Heart right ventricle (tissue), 16 donors: ENCODE measurements around the gene OR9Q1. TPM values are rescaled to one million over a fixed set of nuclear protein-coding genes. Genes with fewer than 3 reads are reported as not detected.

Source experiments
- ATAC-seq, 8 donors: fragments of 200-7000 bp; cut with Tn5 transposase; one replicate each; pipeline ENCODE4 v1.9.1; 2020; ENCODE audit warnings: mild to moderate bottlenecking in 8 of 8, moderate library complexity in 8 of 8, moderate number of reproducible peaks in 1 of 8
- DNase-seq, 2 donors: peaks; one replicate each; pipeline ENCODE4 v3.0.0-alpha.2; 2020
- H3K27ac ChIP-seq, 10 donors: fragments of 200-600 bp; sonication (generic) in 2 of 10; one replicate each; pipeline versions ENCODE4 v1.5.0 to v1.8.0; 2020 to 2022; ENCODE audit warnings: mild to moderate bottlenecking in 3 of 10
- H3K27me3 ChIP-seq, 7 donors: fragments of 200-600 bp; one replicate each; pipeline ENCODE4 v1.8.0; 2021 to 2022; ENCODE audit warnings: mild to moderate bottlenecking in 2 of 7
- H3K36me3 ChIP-seq, 9 donors: fragments of 200-600 bp; sonication (generic) in 1 of 9; one replicate each; pipeline versions ENCODE4 v1.5.0 to v1.8.0; 2020 to 2022; ENCODE audit warnings: mild to moderate bottlenecking in 2 of 9
- H3K4me1 ChIP-seq, 9 donors: fragments of 200-600 bp; sonication (generic) in 1 of 9; one replicate each; pipeline versions ENCODE4 v1.5.0 to v1.8.0; 2020 to 2022; ENCODE audit warnings: mild to moderate bottlenecking in 4 of 9
- H3K4me3 ChIP-seq, 10 donors: fragments of 200-600 bp; sonication (generic) in 2 of 10; one replicate each; pipeline versions ENCODE4 v1.5.0 to v1.8.0; 2020 to 2022; ENCODE audit warnings: mild to moderate bottlenecking in 7 of 10, moderate library complexity in 2 of 10
- H3K9me3 ChIP-seq, 11 donors: fragments of 200-600 bp in 10 of 11; sonication (generic) in 2 of 11; one replicate each; pipeline versions ENCODE4 v1.5.0 to v1.8.0; 2013 to 2022; ENCODE audit warnings: mild to moderate bottlenecking in 2 of 11, control low read depth in 1 of 11, moderate library complexity in 1 of 11
- CTCF ChIP-seq, 9 donors: fragments of 200-600 bp; sonication (generic) in 2 of 9; IDR thresholded peaks; one replicate each; pipeline versions ENCODE4 v1.5.0 to v1.8.0; 2021 to 2022; ENCODE audit warnings: antibody characterized with exemption in 9 of 9, mild to moderate bottlenecking in 5 of 9, moderate library complexity in 1 of 9
- WGBS, 2 donors: extraction: QIAGEN DNeasy Blood & Tissue Kit; methylation state at CpG; one replicate each; pipeline ENCODE4 v1.1.7; 2013; ENCODE audit warnings: inconsistent platforms in 1 of 2; 5-methylcytosine and 5-hydroxymethylcytosine counted together
- intact Hi-C, 10 donors: fragments of 100-400 bp; cut with DNase I; formaldehyde crosslinking; loops; one replicate each; pipeline versions ENCODE4 v1.11.1 to v1.14.2; 2022
- polyA plus RNA-seq, 2 donors: library from polyadenylated mRNA; stranded (reverse); fragments of 200-250 nt; gene quantifications; one replicate each; pipeline ENCODE4 v1.2.3, GENCODE V29; 2013
- total RNA-seq, 10 donors: library from RNA; stranded (reverse); fragmentation: NEBNext Ultra II Directional in 3 of 10; extraction: Animal tissue kit (Norgen Biotek cat#: 25700) in 3 of 10; gene quantifications; one replicate each; pipeline versions ENCODE4 v1.2.1 to v1.2.4, GENCODE V29; 2021 to 2023
- donor health status: Arrhythmogenic right ventricular cardiomyopathy.
- donor health status: ischemic (EF 13 %, LVEDD 7.1; RV severe dilation, severe dysfunction).
- donor health status: healthy with polysubstance abuse.
- donor health status: DM: no; HTN: yes; CAD: no.
- donor health status: DM: no; HTN: no; CAD: no.
- donor health status: ischemic (EF 25% LVEDD 6.9; RV normal size, moderate dysfunction).
- donor health status: ischemic (EF 25% LVEDD 5.7; RV mildly dilated, moderate dysfunction).
- donor health status: healthy.
- donor health status: DM: yes; HTN: yes; CAD: no.
- donor health status: Ischemic cardiomyopathy.
- donor health status: ischemic (EF 35%, LVEDD 5.7; RV mildly dilated, moderate dysfunction).
- donor health status: nonischemic (EF 11% LVEDD 7.7; RV severe dilation, severe dysfunction).
- donor health status: DM: yes; HTN: yes; CAD: no.
- donor health status: PGD.
- donor health status: ischemic (EF 29% LVEDD 5.4; RV normal size, mild dysfunction).
- donor health status: nonischemic (EF 23%, LVEDD 6.1; RV moderate dilation, normal function).

OR9Q1 gene
- total and polyA plus RNA-seq, 12 donors = not detected

DNA sequence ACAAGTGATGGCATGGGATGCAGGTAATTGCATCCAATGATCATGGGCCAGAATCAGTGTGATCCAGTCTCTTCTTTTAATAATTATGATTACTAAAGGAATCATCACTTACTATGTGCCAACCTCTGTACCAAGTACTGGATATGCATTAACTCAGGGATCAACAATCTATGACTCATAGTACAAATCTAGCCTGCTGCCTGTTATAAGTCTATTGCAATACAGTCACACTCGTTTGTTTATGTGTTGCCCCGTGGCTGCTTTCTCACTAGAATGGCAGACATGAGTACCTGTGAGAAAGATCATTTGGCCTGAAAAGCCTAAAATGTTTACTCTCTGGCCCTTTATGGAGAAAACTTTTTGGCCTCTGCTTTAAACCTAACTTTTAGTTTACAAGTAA is 52.1 kb downstream of the OR9Q1 start:
- Histone ChIP-seq H3K27ac (no peak overlapping the region), H3K4me3 (no peak overlapping the region), H3K9me3 (peaks cover 0 to 10% (median 0%) of the 10 kb centered on the region in 11 donors), H3K36me3 (no peaks in the 10 kb centered on the region), H3K27me3 (no peaks in the 10 kb centered on the region), H3K4me1 (no peaks in the 10 kb centered on the region)
- DNase-seq (no peak), ATAC-seq (no peak)
- intact Hi-C loops = no loop called here
- WGBS, 2 donors = 40% methylated on average over 2 of the region's 2 CpGs
- TF ChIP-seq CTCF (IDR thresholded peaks at IDR 0.05) = no peak

- H3K36me3 ChIP-seq = no peaks in the 10 kb centered on the region
- H3K27me3 ChIP-seq = no peaks in the 10 kb centered on the region
- peaks cover 0 to 15% (median 0%) of the 10 kb centered on the region in 11 donors for H3K9me3 ChIP-seq
- WGBS, 2 donors = 53 to 57% methylated on average over 2 of the region's 2 CpGs
- TF ChIP-seq CTCF (IDR thresholded peaks at IDR 0.05) = no peak
- ATAC-seq (no peak), DNase-seq (no peak)
- intact Hi-C loops = no loop called here
- no peaks in the 10 kb centered on the region for H3K4me1 ChIP-seq
- H3K27ac ChIP-seq = no peak overlapping the region
- H3K4me3 ChIP-seq = no peak overlapping the region
Observed at GRCh38 chr11:58086528-58086927, 62.8 kb downstream of the OR9Q1 start.

DNA sequence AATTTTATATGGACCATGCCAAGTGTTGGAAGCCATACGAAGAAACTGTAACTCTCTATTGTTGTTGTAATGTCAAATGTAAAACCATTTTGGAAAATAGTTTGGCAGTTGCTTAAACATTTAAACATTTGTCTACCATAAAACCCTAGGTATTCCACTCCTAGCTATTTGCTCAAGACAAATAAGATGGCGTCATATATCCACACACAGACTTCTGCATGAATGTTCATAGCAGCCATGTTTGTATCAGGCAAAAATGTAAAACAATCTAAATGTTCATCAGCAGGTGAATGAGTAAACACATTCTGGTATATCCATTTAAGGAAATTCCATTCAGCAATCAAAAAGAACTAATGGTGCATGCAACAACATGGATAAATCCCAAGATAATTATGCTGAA is 73.8 kb downstream of the OR9Q1 start:
- DNase-seq (no peak), ATAC-seq (no peak)
- H3K27ac ChIP-seq = no peak overlapping the region
- TF ChIP-seq CTCF (IDR thresholded peaks at IDR 0.05) = no peak
- 90 to 92% methylated on average over 2 of the region's 2 CpGs for WGBS, 2 donors
- H3K27me3 ChIP-seq = no peaks in the 10 kb centered on the region
- no peaks in the 10 kb centered on the region for H3K4me1 ChIP-seq
- H3K4me3 ChIP-seq = no peak overlapping the region
- peaks cover 0 to 29% (median 1%) of the 10 kb centered on the region in 11 donors for H3K9me3 ChIP-seq
- no peaks in the 10 kb centered on the region for H3K36me3 ChIP-seq
- intact Hi-C loops = loop anchor here in 1 of 10 donors (10.0 kb wide), 1 partner anchor 77 kb away; no protein-coding TSS in a partner anchor

GRCh38 chr11:58121096-58121495 is 97.4 kb downstream of the OR9Q1 start:
- Histone ChIP-seq H3K9me3 (peaks cover 0 to 1% (median 0%) of the 10 kb centered on the region in 11 donors), H3K27me3 (no peaks in the 10 kb centered on the region), H3K27ac (no peak overlapping the region), H3K4me3 (no peak overlapping the region), H3K4me1 (no peaks in the 10 kb centered on the region), H3K36me3 (no peaks in the 10 kb centered on the region)
- 74 to 84% methylated on average over 1 of the region's 1 CpG for WGBS, 2 donors
- no peak for ATAC-seq
- TF ChIP-seq CTCF (IDR thresholded peaks at IDR 0.05) = no peak
- DNase-seq = no peak
- intact Hi-C loops = loop anchor here in 1 of 10 donors (10.0 kb wide), 1 partner anchor 56 kb away; no protein-coding TSS in a partner anchor
